Pancreas (tissue), 10 donors: Measurements from ENCODE around the gene TPM1. TPM values are rescaled to one million over a fixed set of nuclear protein-coding genes. Genes with fewer than 3 reads are reported as not detected.

Experiments
- ATAC-seq, 4 donors: fragments of 200-7000 bp; cut with Tn5 transposase; one replicate each; pipeline versions ENCODE4 v1.8.0 to v1.9.1; 2020; ENCODE audit warnings: mild to moderate bottlenecking in 4 of 4, moderate library complexity in 4 of 4
- DNase-seq, 6 donors: peaks; one replicate each; pipeline ENCODE4 v3.0.0-alpha.2; 2020
- FAIRE-seq: peaks from 2 replicates; lab custom pipeline; 2012; peaks lifted over from hg19 to GRCh38; lab: Jason Lieb, UNC
- H3K27ac ChIP-seq, 4 donors: fragments of 200-600 bp; sonication (generic); 1 replicate in 3 of 4; 2 replicates in 1 of 4; pipeline versions ENCODE4 v1.5.0 to v1.8.0; 2020
- H3K27me3 ChIP-seq, 4 donors: fragments of 200-600 bp; one replicate each; pipeline ENCODE4 v1.8.0; 2021
- H3K36me3 ChIP-seq, 3 donors: fragments of 200-600 bp; sonication (generic) in 1 of 3; one replicate each; pipeline versions ENCODE4 v1.5.0 to v1.8.0; 2020 to 2021
- H3K4me1 ChIP-seq, 3 donors: fragments of 200-600 bp; one replicate each; pipeline ENCODE4 v1.8.0; 2021
- H3K4me3 ChIP-seq, 4 donors: fragments of 200-600 bp; sonication (generic) in 2 of 4; one replicate each; pipeline versions ENCODE4 v1.5.0 to v1.8.0; 2020 to 2021
- H3K9me3 ChIP-seq, 4 donors: fragments of 200-600 bp; one replicate each; pipeline ENCODE4 v1.8.0; 2021
- WGBS, 2 donors: extraction: QIAGEN DNeasy Blood & Tissue Kit; methylation state at CpG; one replicate each; pipeline ENCODE4 v1.1.7; 2013; 5-methylcytosine and 5-hydroxymethylcytosine counted together
- intact Hi-C, 3 donors: fragments of 100-400 bp; cut with DNase I; formaldehyde crosslinking; loops; one replicate each; pipeline versions ENCODE4 v1.11.1 to v1.14.2; 2022
- polyA plus RNA-seq, 2 donors: library from polyadenylated mRNA; stranded (reverse); fragments of 200-250 nt; gene quantifications; one replicate each; pipeline ENCODE4 v1.2.3, GENCODE V29; 2013
- total RNA-seq, 6 donors: library from RNA; stranded (reverse); fragmentation: NEBNext Ultra II Directional in 4 of 6; extraction: Animal tissue kit (Norgen Biotek cat#: 25700) in 4 of 6; gene quantifications; one replicate each; pipeline versions ENCODE4 v1.2.1 to v1.2.4, GENCODE V29; 2021 to 2023
- TF ChIP-seq, protein P1 (sequence below), 4 donors: fragments of 200-600 bp; sonication (generic) in 3 of 4; IDR thresholded peaks; one replicate each; pipeline versions ENCODE4 v1.5.0 to v1.8.0; 2021; ENCODE audit warnings: antibody characterized with exemption in 4 of 4
- donor health status: healthy with polysubstance abuse.
- donor health status: DM: no; HTN: no; CAD: no; lungs with moderate emphysema.
- donor health status: DM: no; HTN: no; CAD: no.
- donor health status: control.
- donor health status: control.
- donor health status: Bipolar disorder and iron deficiency.
- donor health status: DM: yes; HTN: yes; CAD: no.
- donor health status: DM: no; HTN: no; CAD: no.
- donor health status: DM: no; HTN: no; CAD: no.
- donor health status: DM: yes; HTN: yes; CAD: no.

Gene TPM1
- total and polyA plus RNA-seq, 8 donors: 114 to 482 (median 263) TPM

- intact Hi-C loops: no loop called here
- DNase-seq (no peak), ATAC-seq (no peak), FAIRE-seq (no peak)
- no peak overlapping the region for H3K27ac ChIP-seq
- H3K4me1 ChIP-seq: peaks cover 0 to 4% (median 0%) of the 10 kb centered on the region in 3 donors
- H3K27me3 ChIP-seq: no peaks in the 10 kb centered on the region
- H3K9me3 ChIP-seq: no peaks in the 10 kb centered on the region
- H3K4me3 ChIP-seq: no peak overlapping the region
- TF ChIP-seq, protein P1, sequence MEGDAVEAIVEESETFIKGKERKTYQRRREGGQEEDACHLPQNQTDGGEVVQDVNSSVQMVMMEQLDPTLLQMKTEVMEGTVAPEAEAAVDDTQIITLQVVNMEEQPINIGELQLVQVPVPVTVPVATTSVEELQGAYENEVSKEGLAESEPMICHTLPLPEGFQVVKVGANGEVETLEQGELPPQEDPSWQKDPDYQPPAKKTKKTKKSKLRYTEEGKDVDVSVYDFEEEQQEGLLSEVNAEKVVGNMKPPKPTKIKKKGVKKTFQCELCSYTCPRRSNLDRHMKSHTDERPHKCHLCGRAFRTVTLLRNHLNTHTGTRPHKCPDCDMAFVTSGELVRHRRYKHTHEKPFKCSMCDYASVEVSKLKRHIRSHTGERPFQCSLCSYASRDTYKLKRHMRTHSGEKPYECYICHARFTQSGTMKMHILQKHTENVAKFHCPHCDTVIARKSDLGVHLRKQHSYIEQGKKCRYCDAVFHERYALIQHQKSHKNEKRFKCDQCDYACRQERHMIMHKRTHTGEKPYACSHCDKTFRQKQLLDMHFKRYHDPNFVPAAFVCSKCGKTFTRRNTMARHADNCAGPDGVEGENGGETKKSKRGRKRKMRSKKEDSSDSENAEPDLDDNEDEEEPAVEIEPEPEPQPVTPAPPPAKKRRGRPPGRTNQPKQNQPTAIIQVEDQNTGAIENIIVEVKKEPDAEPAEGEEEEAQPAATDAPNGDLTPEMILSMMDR (IDR thresholded peaks at IDR 0.05): no peak
- 87 to 91% methylated on average over 7 of the region's 7 CpGs for WGBS, 2 donors
- H3K36me3 ChIP-seq: no peaks in the 10 kb centered on the region
These were observed 31.4 kb upstream of the TPM1 start for GRCh38 chr15:63010920-63011693.

GRCh38 chr15:63012444-63012843, 30.1 kb upstream of the TPM1 start:
- Histone ChIP-seq H3K9me3 (no peaks in the 10 kb centered on the region), H3K36me3 (no peaks in the 10 kb centered on the region), H3K27me3 (no peaks in the 10 kb centered on the region), H3K4me1 (peaks cover 0 to 7% (median 0%) of the 10 kb centered on the region in 3 donors), H3K27ac (no peak overlapping the region), H3K4me3 (no peak overlapping the region)
- no peak for ATAC-seq
- FAIRE-seq: no peak
- intact Hi-C loops: no loop called here
- 95 to 97% methylated on average over 6 of the region's 6 CpGs for WGBS, 2 donors
- no peak for DNase-seq
- TF ChIP-seq, protein P1 (IDR thresholded peaks at IDR 0.05): no peak

GRCh38 chr15:63013052-63013808, 29.3 kb upstream of the TPM1 start:
- Histone ChIP-seq H3K27me3 (no peaks in the 10 kb centered on the region), H3K4me1 (peaks cover 0 to 7% (median 0%) of the 10 kb centered on the region in 3 donors), H3K36me3 (no peaks in the 10 kb centered on the region), H3K9me3 (no peaks in the 10 kb centered on the region), H3K27ac (no peak overlapping the region), H3K4me3 (no peak overlapping the region)
- intact Hi-C loops: no loop called here
- ATAC-seq (no peak), FAIRE-seq (no peak), DNase-seq (no peak)
- 79 to 84% methylated on average over 11 of the region's 11 CpGs for WGBS, 2 donors
- TF ChIP-seq, protein P1 (IDR thresholded peaks at IDR 0.05): no peak

- ATAC-seq: no peak
- Histone ChIP-seq H3K9me3 (no peaks in the 10 kb centered on the region), H3K4me1 (peaks cover 0 to 7% (median 0%) of the 10 kb centered on the region in 3 donors), H3K27me3 (no peaks in the 10 kb centered on the region), H3K36me3 (no peaks in the 10 kb centered on the region), H3K4me3 (no peak overlapping the region), H3K27ac (no peak overlapping the region)
- intact Hi-C loops: no loop called here
- no peak for DNase-seq
- FAIRE-seq: no peak
- 85 to 93% methylated on average over 4 of the region's 4 CpGs for WGBS, 2 donors
- TF ChIP-seq, protein P1 (IDR thresholded peaks at IDR 0.05): no peak
These were observed 28.0 kb upstream of the TPM1 start for GRCh38 chr15:63014578-63014977.
